Keratinocyte (primary cell): Measurements from ENCODE around the gene HMGA1. TPM values are rescaled to one million over a fixed set of nuclear protein-coding genes. Genes with fewer than 3 reads are reported as not detected.

Experiments
- DNase-seq: peaks from one replicate; pipeline ENCODE4 v3.0.0-alpha.2; 2011; ENCODE audit warnings: low read depth, missing footprints, low spot score
- FAIRE-seq: peaks from 2 replicates; lab custom pipeline; 2011; peaks lifted over from hg19 to GRCh38; lab: Jason Lieb, UNC
- H2AFZ ChIP-seq: 2 replicates; pipeline ENCODE4 v1.6.0; 2012; ENCODE audit warnings: low read length, control low read depth, inconsistent platforms; ENCODE audit not compliant: control insufficient read depth
- H3K27ac ChIP-seq: 2 replicates; pipeline ENCODE4 v1.5.1; 2011; ENCODE audit warnings: low read length; ENCODE audit not compliant: control insufficient read depth, insufficient read depth
- H3K27me3 ChIP-seq: 3 replicates; pipeline ENCODE4 v1.6.0; 2011; ENCODE audit warnings: low read length; ENCODE audit not compliant: control insufficient read depth, insufficient read depth; ENCODE audit errors: extremely low read depth
- H3K36me3 ChIP-seq, 2 experiments: 2 replicates in 1 of 2; 3 replicates in 1 of 2; pipeline ENCODE4 v1.5.1; 2011; ENCODE audit warnings: low read length in 2 of 2, mild to moderate bottlenecking in 1 of 2; ENCODE audit not compliant: control insufficient read depth in 2 of 2, insufficient read depth in 2 of 2; ENCODE audit errors: extremely low read depth in 1 of 2
- H3K4me1 ChIP-seq: 3 replicates; pipeline ENCODE4 v1.5.1; 2011; ENCODE audit warnings: low read length; ENCODE audit not compliant: control insufficient read depth, insufficient read depth; ENCODE audit errors: extremely low read depth
- H3K4me2 ChIP-seq: 3 replicates; pipeline ENCODE4 v1.6.0; 2011; ENCODE audit warnings: low read depth, low read length; ENCODE audit not compliant: control insufficient read depth, insufficient read depth; ENCODE audit errors: extremely low read depth
- H3K4me3 ChIP-seq, 3 experiments: fragments of 200-600 bp in 1 of 3; sonication (generic) in 1 of 3; 2 replicates in 2 of 3; 3 replicates in 1 of 3; pipeline ENCODE4 v1.5.1; 2011 to 2016; ENCODE audit warnings: low read length in 3 of 3, mild to moderate bottlenecking in 3 of 3, control low read depth in 2 of 3, inconsistent platforms in 1 of 3, low read depth in 1 of 3, mixed read lengths in 1 of 3, mixed run types in 1 of 3, moderate library complexity in 1 of 3; ENCODE audit not compliant: control insufficient read depth in 2 of 3, insufficient read depth in 2 of 3; ENCODE audit errors: extremely low read depth in 1 of 3
- H3K79me2 ChIP-seq: 2 replicates; pipeline ENCODE4 v1.6.0; 2012; ENCODE audit warnings: low read length; ENCODE audit not compliant: control insufficient read depth, insufficient read depth
- H3K9ac ChIP-seq: 3 replicates; pipeline ENCODE4 v1.6.0; 2011; ENCODE audit warnings: low read length; ENCODE audit not compliant: control insufficient read depth, insufficient read depth; ENCODE audit errors: extremely low read depth
- H3K9me1 ChIP-seq: 3 replicates; pipeline ENCODE4 v1.6.0; 2011; ENCODE audit warnings: low read length; ENCODE audit not compliant: control insufficient read depth, insufficient read depth; ENCODE audit errors: extremely low read depth
- H3K9me3 ChIP-seq: 2 replicates; pipeline ENCODE4 v1.5.1; 2012; ENCODE audit warnings: low read depth, low read length; ENCODE audit not compliant: control insufficient read depth
- H4K20me1 ChIP-seq: 3 replicates; pipeline ENCODE4 v1.6.0; 2011; ENCODE audit warnings: low read length; ENCODE audit not compliant: control insufficient read depth, insufficient read depth; ENCODE audit errors: extremely low read depth
- CTCF ChIP-seq, 3 experiments: IDR thresholded peaks in 1 of 3; conservative IDR thresholded peaks in 1 of 3; optimal IDR thresholded peaks in 1 of 3; 2 replicates in 2 of 3; 3 replicates in 1 of 3; pipeline versions ENCODE3 to v1.5.1; 2011; ENCODE audit warnings: low read length in 3 of 3, mild to moderate bottlenecking in 3 of 3, moderate library complexity in 2 of 3, control low read depth in 1 of 3, inconsistent platforms in 1 of 3; ENCODE audit not compliant: insufficient read depth in 2 of 3; ENCODE audit errors: extremely low read depth in 1 of 3
- EZH2 ChIP-seq: IDR thresholded peaks from one replicate; pipeline ENCODE4 v1.6.1; 2012; ENCODE audit warnings: inconsistent platforms, mild to moderate bottlenecking, low read length, moderate library complexity
- dilution Hi-C: fragments of 300-500 bp; cut with MboI; formaldehyde crosslinking; loops from one replicate; pipeline ENCODE4 v1.7.0; 2020; ENCODE audit warnings: low sequenced_read_pairs; ENCODE audit not compliant: extremely low pct_ligation_motif_present
- polyA plus RNA-seq, 5 experiments: library from polyadenylated mRNA; depleted of rRNA in 3 of 5; stranded (reverse) in 3 of 5; stranded (forward) in 1 of 5; unstranded in 1 of 5; fragments of >200 nt; gene quantifications; 1 replicate in 1 of 5; 2 replicates in 3 of 5; 3 replicates in 1 of 5; pipeline versions ENCODE4 v1.2.1 to v1.2.3, GENCODE V29; 2011 to 2012; ENCODE audit warnings: missing spikeins in 2 of 5, low read depth in 1 of 5, low replicate concordance in 1 of 5

HMGA1 gene
- polyA plus RNA-seq, 1 donor (not counting 4 experiments of a cell fraction or from before 2014, with no cell fraction given), result 160 TPM

- H3K4me2 ChIP-seq, result no peak overlapping the region
- no peaks in the 10 kb centered on the region for H3K9me3 ChIP-seq
- no peaks in the 10 kb centered on the region for H3K79me2 ChIP-seq
- H2AFZ ChIP-seq, result no peak overlapping the region
- TF ChIP-seq CTCF (optimal IDR thresholded peaks at IDR 0.05 in 1 of 3, IDR thresholded peaks at IDR 0.05 in 1 of 3, conservative IDR thresholded peaks at IDR 0.05 in 1 of 3; ENCODE audit: extremely low read depth in 1 of 3, insufficient read depth in 2 of 3, low read length in 3 of 3), result no peak
- TF ChIP-seq EZH2, result no peak
- H3K9me1 ChIP-seq, result no peaks in the 10 kb centered on the region
- dilution Hi-C loops, result no loop called here
- no peak overlapping the region for H3K27ac ChIP-seq
- H3K4me3 ChIP-seq, result no peak overlapping the region
- H3K4me1 ChIP-seq, result no peaks in the 10 kb centered on the region
- H3K27me3 ChIP-seq, result no peaks in the 10 kb centered on the region
- no peak overlapping the region for H3K9ac ChIP-seq
- H4K20me1 ChIP-seq, result no peaks in the 10 kb centered on the region
- FAIRE-seq (no peak), DNase-seq (no peak)
- peaks cover 6 to 17% of the 10 kb centered on the region in 2 experiments for H3K36me3 ChIP-seq
These were observed 43.5 kb downstream of the HMGA1 start for GRCh38 chr6:34280216-34280615.

- TF ChIP-seq CTCF (optimal IDR thresholded peaks at IDR 0.05 in 1 of 3, IDR thresholded peaks at IDR 0.05 in 1 of 3, conservative IDR thresholded peaks at IDR 0.05 in 1 of 3; ENCODE audit: extremely low read depth in 1 of 3, insufficient read depth in 2 of 3, low read length in 3 of 3), result no peak
- TF ChIP-seq EZH2, result no peak
- H3K4me2 ChIP-seq, result no peak overlapping the region
- H3K27ac ChIP-seq, result no peak overlapping the region
- H2AFZ ChIP-seq, result no peak overlapping the region
- no peak overlapping the region for H3K4me3 ChIP-seq
- DNase-seq (no peak), FAIRE-seq (no peak)
- no peaks in the 10 kb centered on the region for H3K27me3 ChIP-seq
- dilution Hi-C loops, result no loop called here
- H3K9me1 ChIP-seq, result no peaks in the 10 kb centered on the region
- no peaks in the 10 kb centered on the region for H3K79me2 ChIP-seq
- no peaks in the 10 kb centered on the region for H3K9me3 ChIP-seq
- peaks cover 6 to 17% of the 10 kb centered on the region in 2 experiments for H3K36me3 ChIP-seq
- H4K20me1 ChIP-seq, result no peaks in the 10 kb centered on the region
- H3K9ac ChIP-seq, result no peak overlapping the region
- H3K4me1 ChIP-seq, result no peaks in the 10 kb centered on the region
These were observed 45.1 kb downstream of the HMGA1 start for GRCh38 chr6:34281702-34282334.
